Astrocyte (in vitro differentiated cells and primary cell): Measurements from ENCODE around the gene ADORA1. TPM values are rescaled to one million over a fixed set of nuclear protein-coding genes. Genes with fewer than 3 reads are reported as not detected.

Experiments
- DNase-seq: peaks from one replicate; pipeline ENCODE4 v3.0.0-alpha.2; 2010; ENCODE audit warnings: low read depth
- FAIRE-seq: peaks from 2 replicates; lab custom pipeline; 2011; peaks lifted over from hg19 to GRCh38; lab: Jason Lieb, UNC
- H2AFZ ChIP-seq: 2 replicates; pipeline ENCODE4 v1.6.0; 2012; ENCODE audit warnings: low read depth, low read length, inconsistent platforms
- H3K27ac ChIP-seq: 2 replicates; pipeline ENCODE4 v1.5.1; 2011; ENCODE audit warnings: low read depth, low read length, inconsistent platforms
- H3K27me3 ChIP-seq: 2 replicates; pipeline ENCODE4 v1.6.0; 2011; ENCODE audit warnings: low read length, inconsistent platforms; ENCODE audit not compliant: insufficient read depth
- H3K36me3 ChIP-seq: 2 replicates; pipeline ENCODE4 v1.5.1; 2011; ENCODE audit warnings: low read length, inconsistent platforms; ENCODE audit not compliant: insufficient read depth
- H3K4me1 ChIP-seq: 2 replicates; pipeline ENCODE4 v1.5.1; 2011; ENCODE audit warnings: low read length, inconsistent platforms; ENCODE audit not compliant: insufficient read depth
- H3K4me2 ChIP-seq: 2 replicates; pipeline ENCODE4 v1.6.0; 2012; ENCODE audit warnings: low read length, inconsistent platforms
- H3K4me3 ChIP-seq: 2 replicates; pipeline ENCODE4 v1.5.1; 2011; ENCODE audit warnings: low read depth, mild to moderate bottlenecking, low read length, inconsistent platforms; ENCODE audit not compliant: insufficient read depth
- H3K79me2 ChIP-seq: 2 replicates; pipeline ENCODE4 v1.6.0; 2012; ENCODE audit warnings: mild to moderate bottlenecking, low read length, inconsistent platforms; ENCODE audit not compliant: insufficient read depth
- H3K9ac ChIP-seq: 2 replicates; pipeline ENCODE4 v1.6.0; 2012; ENCODE audit warnings: mild to moderate bottlenecking, low read length, inconsistent platforms
- H3K9me3 ChIP-seq: 2 replicates; pipeline ENCODE4 v1.5.1; 2012; ENCODE audit warnings: low read depth, mild to moderate bottlenecking, low read length, inconsistent platforms; ENCODE audit not compliant: insufficient read depth
- H4K20me1 ChIP-seq: 2 replicates; pipeline ENCODE4 v1.6.0; 2012; ENCODE audit warnings: low read length, inconsistent platforms; ENCODE audit not compliant: insufficient read depth
- H3K27ac Mint-ChIP-seq: one replicate; pipeline ENCODE4 v1.8.0; 2021; ENCODE audit warnings: mild to moderate bottlenecking, mixed read lengths; ENCODE audit not compliant: unreplicated experiment
- H3K27me3 Mint-ChIP-seq: one replicate; pipeline ENCODE4 v1.8.0; 2021; ENCODE audit warnings: low read depth, mixed read lengths; ENCODE audit not compliant: unreplicated experiment
- H3K36me3 Mint-ChIP-seq: one replicate; pipeline ENCODE4 v1.8.0; 2021; ENCODE audit warnings: low read depth, mixed read lengths; ENCODE audit not compliant: unreplicated experiment
- H3K4me1 Mint-ChIP-seq: one replicate; pipeline ENCODE4 v1.8.0; 2021; ENCODE audit warnings: low read depth, mixed read lengths; ENCODE audit not compliant: unreplicated experiment
- H3K4me3 Mint-ChIP-seq: one replicate; pipeline ENCODE4 v1.8.0; 2021; ENCODE audit warnings: mild to moderate bottlenecking, moderate library complexity, mixed read lengths; ENCODE audit not compliant: unreplicated experiment
- H3K9me3 Mint-ChIP-seq: one replicate; pipeline ENCODE4 v1.8.0; 2021; ENCODE audit warnings: mild to moderate bottlenecking, mixed read lengths; ENCODE audit not compliant: unreplicated experiment
- CTCF ChIP-seq: IDR thresholded peaks from 2 replicates; pipeline ENCODE4 v1.5.1; 2011; ENCODE audit warnings: low read depth, mild to moderate bottlenecking, inconsistent platforms, low read length, moderate library complexity; ENCODE audit not compliant: insufficient read depth
- EZH2 ChIP-seq: IDR thresholded peaks from 2 replicates; pipeline ENCODE4 v1.6.1; 2012; ENCODE audit warnings: mild to moderate bottlenecking, low read length, inconsistent platforms; ENCODE audit not compliant: insufficient read depth
- total RNA-seq: library from RNA; stranded (reverse); gene quantifications from 2 replicates; pipeline ENCODE4 v1.2.1, GENCODE V29; 2021

ADORA1 gene
- total RNA-seq, 1 donor from 2014 or later = 5.7 TPM

- H3K79me2 ChIP-seq = no peaks in the 10 kb centered on the region
- Mint-ChIP-seq H3K4me1 (peaks cover 3% of the 10 kb centered on the region), H3K27ac (no peak overlapping the region), H3K36me3 (peaks cover 27% of the 10 kb centered on the region), H3K27me3 (peaks cover 64% of the 10 kb centered on the region), H3K9me3 (peaks cover 19% of the 10 kb centered on the region), H3K4me3 (no peak overlapping the region)
- no peak for TF ChIP-seq CTCF
- no peak for TF ChIP-seq EZH2
- H3K27me3 ChIP-seq = peaks cover 2% of the 10 kb centered on the region
- no peaks in the 10 kb centered on the region for H3K9me3 ChIP-seq
- H3K27ac ChIP-seq = no peak overlapping the region
- H3K4me3 ChIP-seq = no peak overlapping the region
- peaks cover 3% of the 10 kb centered on the region for H4K20me1 ChIP-seq
- H2AFZ ChIP-seq = no peak overlapping the region
- H3K4me2 ChIP-seq = no peak overlapping the region
- no peaks in the 10 kb centered on the region for H3K4me1 ChIP-seq
- no peaks in the 10 kb centered on the region for H3K36me3 ChIP-seq
- DNase-seq (no peak), FAIRE-seq (no peak)
- H3K9ac ChIP-seq = no peak overlapping the region
These were observed 39.7 kb downstream of the ADORA1 start for GRCh38 chr1:203167026-203167912.

DNA sequence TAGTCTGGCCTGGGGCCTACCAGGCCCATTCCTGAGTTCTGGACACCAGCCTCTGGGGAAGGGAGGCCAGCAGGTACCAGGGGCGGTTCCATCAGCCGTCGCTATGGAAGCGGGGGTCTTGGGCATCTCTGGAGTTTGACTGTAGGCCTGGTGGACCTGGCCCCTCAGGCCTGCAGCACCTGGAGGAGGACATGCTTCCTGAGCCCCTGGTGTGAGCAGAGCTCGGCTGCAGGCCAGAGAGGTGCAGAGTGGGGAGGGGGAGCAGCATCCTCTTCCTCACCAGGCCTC lies 40.3 kb downstream of the ADORA1 start:
- Histone ChIP-seq H3K4me3 (no peak overlapping the region), H3K9me3 (no peaks in the 10 kb centered on the region), H4K20me1 (peaks cover 3% of the 10 kb centered on the region), H3K79me2 (no peaks in the 10 kb centered on the region), H3K9ac (no peak overlapping the region), H2AFZ (no peak overlapping the region), H3K4me1 (no peaks in the 10 kb centered on the region), H3K27me3 (peaks cover 2% of the 10 kb centered on the region), H3K36me3 (no peaks in the 10 kb centered on the region), H3K27ac (no peak overlapping the region), H3K4me2 (no peak overlapping the region)
- Mint-ChIP-seq H3K4me3 (no peak overlapping the region), H3K36me3 (peaks cover 24% of the 10 kb centered on the region), H3K27ac (no peak overlapping the region), H3K9me3 (peaks cover 17% of the 10 kb centered on the region), H3K4me1 (peaks cover 5% of the 10 kb centered on the region), H3K27me3 (peaks cover 58% of the 10 kb centered on the region)
- DNase-seq (no peak), FAIRE-seq (no peak)
- TF ChIP-seq EZH2 (no peak), CTCF (no peak)

DNA sequence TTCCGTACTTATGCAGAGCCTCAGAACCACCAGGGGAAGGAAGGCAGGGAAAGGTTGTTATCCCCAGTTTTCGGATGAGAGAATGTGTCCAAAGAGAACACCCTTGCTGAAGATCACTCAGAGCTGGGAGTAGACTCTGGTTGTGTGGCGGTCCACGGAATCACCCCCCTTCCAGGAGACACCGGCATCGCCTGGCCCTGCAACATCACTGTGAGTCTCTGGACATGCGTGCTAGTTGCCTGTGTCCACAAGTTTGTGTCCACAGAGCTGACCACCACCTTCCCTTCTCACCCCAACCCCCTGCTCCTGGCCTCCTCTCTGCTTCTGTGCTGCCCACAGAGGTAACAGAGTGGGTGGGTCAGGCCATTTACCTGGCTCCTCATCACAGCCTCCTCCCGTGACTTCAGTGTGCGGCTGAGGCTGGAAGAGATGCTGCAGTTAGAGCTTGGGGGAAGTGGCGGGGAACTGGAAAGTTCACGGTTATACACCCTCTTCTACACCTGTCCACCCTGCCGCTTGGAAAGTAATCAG lies 40.8 kb downstream of the ADORA1 start:
- Histone ChIP-seq H3K27ac (no peak overlapping the region), H3K9me3 (no peaks in the 10 kb centered on the region), H3K4me2 (no peak overlapping the region), H3K36me3 (no peaks in the 10 kb centered on the region), H3K79me2 (no peaks in the 10 kb centered on the region), H4K20me1 (peaks cover 3% of the 10 kb centered on the region), H3K4me3 (no peak overlapping the region), H2AFZ (no peak overlapping the region), H3K4me1 (no peaks in the 10 kb centered on the region), H3K9ac (no peak overlapping the region), H3K27me3 (no peaks in the 10 kb centered on the region)
- H3K4me3 Mint-ChIP-seq = no peak overlapping the region
- peaks cover 13% of the 10 kb centered on the region for H3K9me3 Mint-ChIP-seq
- FAIRE-seq (no peak), DNase-seq (no peak)
- H3K36me3 Mint-ChIP-seq = peaks cover 22% of the 10 kb centered on the region
- H3K27me3 Mint-ChIP-seq = peaks cover 53% of the 10 kb centered on the region
- TF ChIP-seq EZH2 = no peak
- TF ChIP-seq CTCF = no peak
- H3K27ac Mint-ChIP-seq = no peak overlapping the region
- H3K4me1 Mint-ChIP-seq = peaks cover 5% of the 10 kb centered on the region
